ENCODE results near the gene PDE4D. TPM values are rescaled to one million over a fixed set of nuclear protein-coding genes. Genes with fewer than 3 reads are reported as not detected.

The PDE4D gene
- total RNA-seq, 1 experiment from 2014 or later: 2.4 TPM

DNA sequence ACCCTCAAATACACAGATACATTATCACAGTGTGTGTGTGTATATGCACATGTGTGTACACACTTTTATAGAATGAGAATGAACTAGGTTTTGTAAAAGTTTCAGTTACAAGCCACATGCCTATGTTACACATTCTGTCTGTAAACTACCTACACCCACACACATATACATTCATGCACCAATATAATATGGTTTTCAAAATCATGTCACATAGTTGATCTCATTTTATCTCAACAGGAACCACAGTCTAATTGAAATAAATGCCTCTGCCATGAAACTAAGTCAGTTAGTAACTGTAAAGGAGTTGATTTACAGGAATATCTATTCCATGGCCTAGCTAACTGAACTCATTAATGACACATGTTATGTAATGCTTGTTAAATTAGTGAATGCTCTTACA is 646.6 kb downstream of the PDE4D start:
- H3K4me1 ChIP-seq (ENCODE audit: control insufficient read depth, insufficient read depth, low read length): no peaks in the 10 kb centered on the region
- H3K27ac ChIP-seq (ENCODE audit: low read length): no peak overlapping the region
- CTCF ChIA-PET: interaction anchor here (0.6 kb wide), 1 partner anchor 40 kb away, joined by 4 read pairs; no protein-coding TSS in a partner anchor
- no peaks in the 10 kb centered on the region for H3K9me3 ChIP-seq (ENCODE audit: control insufficient read depth, insufficient read depth, low read depth, low read length)
- POLR2A ChIA-PET: no interaction called here
- DNase-seq (ENCODE audit: low read depth, low spot score): no peak
- H3K4me3 ChIP-seq (ENCODE audit: low read depth in 2 of 2, low read length in 2 of 2): no peak overlapping the region
- BruUV-seq (replicated peaks): no TSS peak
- intact Hi-C loops (cut with micrococcal nuclease; ENCODE audit: unreplicated experiment) (no loop called here), in situ Hi-C loops (cut with HindIII; ENCODE audit: low pct_unique_long_range_greater_than_20kb, low sequenced_read_pairs) (no loop called here)
- H3K36me3 ChIP-seq (ENCODE audit: control insufficient read depth, insufficient read depth, low read length): no peaks in the 10 kb centered on the region
- no peak for ATAC-seq
- H3K27me3 ChIP-seq (ENCODE audit: control insufficient read depth, insufficient read depth, low read length): no peaks in the 10 kb centered on the region
- TF ChIP-seq REST (IDR thresholded peaks at IDR 0.05; ENCODE audit: insufficient read depth in 1 of 2, low read depth in 2 of 2, low read length in 1 of 2): no peak
- no peak for TF ChIP-seq CTCF (IDR thresholded peaks at IDR 0.05)
- TF ChIP-seq SIN3A (IDR thresholded peaks at IDR 0.05; ENCODE audit: borderline replicate concordance, insufficient read depth, low read depth, low read length): no peak
- TF ChIP-seq TCF7L2 (IDR thresholded peaks at IDR 0.05; ENCODE audit: low read depth, low read length): no peak
- no peak for TF ChIP-seq POLR2AphosphoS5 (IDR thresholded peaks at IDR 0.05; ENCODE audit: low read depth, low read length)

GRCh38 chr5:59246145-59246869 is 647.2 kb downstream of the PDE4D start:
- Histone ChIP-seq H3K27me3 (ENCODE audit: control insufficient read depth, insufficient read depth, low read length) (no peaks in the 10 kb centered on the region), H3K4me1 (ENCODE audit: control insufficient read depth, insufficient read depth, low read length) (no peaks in the 10 kb centered on the region), H3K36me3 (ENCODE audit: control insufficient read depth, insufficient read depth, low read length) (no peaks in the 10 kb centered on the region), H3K4me3 (ENCODE audit: low read depth in 2 of 2, low read length in 2 of 2) (no peak overlapping the region), H3K27ac (ENCODE audit: low read length) (no peak overlapping the region), H3K9me3 (ENCODE audit: control insufficient read depth, insufficient read depth, low read depth, low read length) (no peaks in the 10 kb centered on the region)
- ChIA-PET CTCF (interaction anchor here (0.6 kb wide), 1 partner anchor 40 kb away, joined by 4 read pairs; no protein-coding TSS in a partner anchor), POLR2A (no interaction called here)
- intact Hi-C loops (cut with micrococcal nuclease; ENCODE audit: unreplicated experiment) (no loop called here), in situ Hi-C loops (cut with HindIII; ENCODE audit: low pct_unique_long_range_greater_than_20kb, low sequenced_read_pairs) (no loop called here)
- no TSS peak for BruUV-seq (replicated peaks)
- no peak for TF ChIP-seq TCF7L2 (IDR thresholded peaks at IDR 0.05; ENCODE audit: low read depth, low read length)
- no peak for TF ChIP-seq POLR2AphosphoS5 (IDR thresholded peaks at IDR 0.05; ENCODE audit: low read depth, low read length)
- no peak for TF ChIP-seq REST (IDR thresholded peaks at IDR 0.05; ENCODE audit: insufficient read depth in 1 of 2, low read depth in 2 of 2, low read length in 1 of 2)
- TF ChIP-seq SIN3A (IDR thresholded peaks at IDR 0.05; ENCODE audit: borderline replicate concordance, insufficient read depth, low read depth, low read length): no peak
- no peak for TF ChIP-seq CTCF (IDR thresholded peaks at IDR 0.05)
- no peak for ATAC-seq
- no peak for DNase-seq (ENCODE audit: low read depth, low spot score)
